GM12801 (cell line): Measurements from ENCODE around the gene RECK.

Experiments
- CTCF ChIP-seq: IDR thresholded peaks from one replicate; pipeline ENCODE4 v1.5.1; 2011; ENCODE audit warnings: control low read depth; ENCODE audit not compliant: insufficient read length; ENCODE audit errors: extremely low read depth

The RECK gene

GRCh38 chr9:36051317-36051716 lies 14.6 kb downstream of the RECK start:
- TF ChIP-seq CTCF, result no peak

GRCh38 chr9:36053971-36054370 lies 17.3 kb downstream of the RECK start:
- no peak for TF ChIP-seq CTCF

- no peak for TF ChIP-seq CTCF
These were observed 20.2 kb downstream of the RECK start for GRCh38 chr9:36056896-36057295.

- no peak for TF ChIP-seq CTCF
These were observed 27.2 kb downstream of the RECK start for GRCh38 chr9:36063804-36064447.

GRCh38 chr9:36064448-36065037 lies 27.8 kb downstream of the RECK start:
- TF ChIP-seq CTCF, result no peak

GRCh38 chr9:36074055-36074454 lies 37.3 kb downstream of the RECK start:
- no peak for TF ChIP-seq CTCF

- TF ChIP-seq CTCF, result no peak
These were observed 38.3 kb downstream of the RECK start for GRCh38 chr9:36074870-36075532.
